Measurements from ENCODE around the gene KRT86.

Gene KRT86

DNA sequence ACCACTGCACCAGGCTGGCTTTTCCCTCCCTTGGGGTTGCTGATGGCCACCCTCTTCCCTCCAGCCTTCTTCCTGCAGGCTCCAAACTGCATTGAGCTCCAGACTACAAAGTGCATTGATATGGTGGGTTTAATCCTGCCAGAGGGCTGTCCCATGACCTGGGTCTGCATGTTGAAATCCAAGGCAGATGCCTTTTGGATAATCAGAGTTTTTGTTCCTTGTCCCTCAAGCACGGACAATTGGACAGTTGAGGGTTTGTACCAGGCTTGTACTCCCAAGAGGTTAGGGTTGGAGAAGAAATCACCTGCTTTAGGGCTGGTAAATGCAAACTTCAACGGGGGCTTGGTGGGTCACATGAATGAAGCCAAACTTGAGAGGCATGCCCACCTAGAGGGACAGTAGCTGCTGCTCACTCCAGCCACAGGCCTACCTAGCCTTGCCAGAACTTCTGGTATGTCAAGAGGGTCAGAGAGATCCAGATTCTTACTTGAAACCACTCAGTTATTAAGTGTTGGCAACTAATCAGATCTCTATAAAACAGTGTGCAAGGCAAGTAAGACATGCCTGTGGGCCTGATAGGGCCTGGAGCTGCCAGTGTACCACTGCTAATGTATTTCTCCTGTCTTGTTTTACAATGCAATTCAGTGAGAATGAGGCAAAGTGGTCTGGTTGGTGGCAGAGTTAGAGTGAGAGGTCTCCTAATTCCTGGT is 68.5 kb downstream of the KRT86 start (continued):
- TF ChIP-seq ZNF549 (tag by site-specific recombination; IDR thresholded peaks at IDR 0.05) = no peak
- no peak for TF ChIP-seq SP7 (tag by site-specific recombination; IDR thresholded peaks at IDR 0.05)
- TF ChIP-seq ZNF121 (tag by site-specific recombination; IDR thresholded peaks at IDR 0.05) = no peak
- no peak for TF ChIP-seq BCL11A (tag by site-specific recombination; IDR thresholded peaks at IDR 0.05; ENCODE audit: low read depth)
- TF ChIP-seq, protein P1, sequence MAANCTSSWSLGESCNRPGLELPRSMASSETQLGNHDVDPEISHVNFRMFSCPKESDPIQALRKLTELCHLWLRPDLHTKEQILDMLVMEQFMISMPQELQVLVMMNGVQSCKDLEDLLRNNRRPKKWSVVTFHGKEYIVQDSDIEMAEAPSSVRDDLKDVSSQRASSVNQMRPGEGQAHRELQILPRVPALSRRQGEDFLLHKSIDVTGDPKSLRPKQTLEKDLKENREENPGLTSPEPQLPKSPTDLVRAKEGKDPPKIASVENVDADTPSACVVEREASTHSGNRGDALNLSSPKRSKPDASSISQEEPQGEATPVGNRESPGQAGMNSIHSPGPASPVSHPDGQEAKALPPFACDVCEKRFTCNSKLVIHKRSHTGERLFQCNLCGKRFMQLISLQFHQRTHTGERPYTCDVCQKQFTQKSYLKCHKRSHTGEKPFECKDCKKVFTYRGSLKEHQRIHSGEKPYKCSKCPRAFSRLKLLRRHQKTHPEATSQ (tag by site-specific recombination; IDR thresholded peaks at IDR 0.05) = no peak
- TF ChIP-seq YY2 (tag by site-specific recombination; IDR thresholded peaks at IDR 0.05) = no peak
- TF ChIP-seq ZNF843 (tag by site-specific recombination; IDR thresholded peaks at IDR 0.05) = no peak
- TF ChIP-seq, protein P2, sequence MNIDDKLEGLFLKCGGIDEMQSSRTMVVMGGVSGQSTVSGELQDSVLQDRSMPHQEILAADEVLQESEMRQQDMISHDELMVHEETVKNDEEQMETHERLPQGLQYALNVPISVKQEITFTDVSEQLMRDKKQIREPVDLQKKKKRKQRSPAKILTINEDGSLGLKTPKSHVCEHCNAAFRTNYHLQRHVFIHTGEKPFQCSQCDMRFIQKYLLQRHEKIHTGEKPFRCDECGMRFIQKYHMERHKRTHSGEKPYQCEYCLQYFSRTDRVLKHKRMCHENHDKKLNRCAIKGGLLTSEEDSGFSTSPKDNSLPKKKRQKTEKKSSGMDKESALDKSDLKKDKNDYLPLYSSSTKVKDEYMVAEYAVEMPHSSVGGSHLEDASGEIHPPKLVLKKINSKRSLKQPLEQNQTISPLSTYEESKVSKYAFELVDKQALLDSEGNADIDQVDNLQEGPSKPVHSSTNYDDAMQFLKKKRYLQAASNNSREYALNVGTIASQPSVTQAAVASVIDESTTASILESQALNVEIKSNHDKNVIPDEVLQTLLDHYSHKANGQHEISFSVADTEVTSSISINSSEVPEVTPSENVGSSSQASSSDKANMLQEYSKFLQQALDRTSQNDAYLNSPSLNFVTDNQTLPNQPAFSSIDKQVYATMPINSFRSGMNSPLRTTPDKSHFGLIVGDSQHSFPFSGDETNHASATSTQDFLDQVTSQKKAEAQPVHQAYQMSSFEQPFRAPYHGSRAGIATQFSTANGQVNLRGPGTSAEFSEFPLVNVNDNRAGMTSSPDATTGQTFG (tag by site-specific recombination; IDR thresholded peaks at IDR 0.05; ENCODE audit: borderline replicate concordance) = no peak
- TF ChIP-seq ZNF112 (tag by site-specific recombination; IDR thresholded peaks at IDR 0.05) = no peak
- no peak for TF ChIP-seq KLF7 (tag by site-specific recombination; IDR thresholded peaks at IDR 0.05; ENCODE audit: borderline replicate concordance)
- no peak for TF ChIP-seq ZNF473 (tag by site-specific recombination; IDR thresholded peaks at IDR 0.05)
- TF ChIP-seq, protein P3, sequence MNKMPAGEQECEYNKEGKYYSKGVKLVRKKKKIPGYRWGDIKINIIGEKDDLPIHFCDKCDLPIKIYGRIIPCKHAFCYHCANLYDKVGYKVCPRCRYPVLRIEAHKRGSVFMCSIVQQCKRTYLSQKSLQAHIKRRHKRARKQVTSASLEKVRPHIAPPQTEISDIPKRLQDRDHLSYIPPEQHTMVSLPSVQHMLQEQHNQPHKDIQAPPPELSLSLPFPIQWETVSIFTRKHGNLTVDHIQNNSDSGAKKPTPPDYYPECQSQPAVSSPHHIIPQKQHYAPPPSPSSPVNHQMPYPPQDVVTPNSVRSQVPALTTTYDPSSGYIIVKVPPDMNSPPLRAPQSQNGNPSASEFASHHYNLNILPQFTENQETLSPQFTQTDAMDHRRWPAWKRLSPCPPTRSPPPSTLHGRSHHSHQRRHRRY (tag by site-specific recombination; IDR thresholded peaks at IDR 0.05) = no peak
- TF ChIP-seq REPIN1 (tag by site-specific recombination; IDR thresholded peaks at IDR 0.05; ENCODE audit: low read depth) = no peak

DNA sequence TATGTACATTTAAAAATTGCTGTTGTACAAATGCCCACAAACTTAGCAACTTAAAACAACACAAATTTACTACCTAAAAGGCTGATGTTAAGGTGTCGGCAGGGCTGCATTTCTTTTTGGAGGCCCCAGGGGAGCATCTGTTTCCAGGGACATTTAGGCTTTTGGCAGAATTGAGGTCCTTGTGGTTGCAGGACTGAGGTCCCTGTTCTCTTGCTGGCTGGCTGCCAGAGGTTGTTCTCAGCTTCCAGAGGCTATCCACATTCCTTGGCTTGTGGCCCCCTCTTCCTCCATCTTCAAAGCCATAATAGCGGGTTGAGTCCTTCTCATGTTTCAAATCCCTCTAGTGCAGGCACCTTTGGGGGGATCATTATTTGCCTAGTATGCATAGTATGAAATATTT is 69.1 kb downstream of the KRT86 start:
- no peaks in the 10 kb centered on the region for H3K4me1 ChIP-seq (ENCODE audit: control insufficient read depth, insufficient read depth, low read length)
- H3K27ac ChIP-seq (ENCODE audit: extremely low read depth, low read depth, low read length) = no peak overlapping the region
- ChIA-PET CTCF (interaction anchor here (1.9 kb wide), 1 partner anchor 18 kb away, joined by 5 read pairs; no protein-coding TSS in a partner anchor), POLR2A (interaction anchor here (1.1 kb wide), 1 partner anchor 16 kb away, joined by 4 read pairs; no protein-coding TSS in a partner anchor)
- TF ChIP-seq MYNN (tag by site-specific recombination; IDR thresholded peaks at IDR 0.05; ENCODE audit: borderline replicate concordance) (no peak), SETDB1 (IDR thresholded peaks at IDR 0.05; ENCODE audit: insufficient read length, low read length) (peak; percentile 40), ZNF132 (tag by site-specific recombination; IDR thresholded peaks at IDR 0.05; ENCODE audit: borderline replicate concordance) (no peak)
- no peak overlapping the region for H3K4me3 ChIP-seq (ENCODE audit: low read depth, low read length)
- no peaks in the 10 kb centered on the region for H3K36me3 ChIP-seq (ENCODE audit: control insufficient read depth in 2 of 2, insufficient read depth in 1 of 2, low read length in 2 of 2)
- no peaks in the 10 kb centered on the region for H3K9me3 ChIP-seq (ENCODE audit: control insufficient read depth, insufficient read depth, low read depth, low read length)

DNA sequence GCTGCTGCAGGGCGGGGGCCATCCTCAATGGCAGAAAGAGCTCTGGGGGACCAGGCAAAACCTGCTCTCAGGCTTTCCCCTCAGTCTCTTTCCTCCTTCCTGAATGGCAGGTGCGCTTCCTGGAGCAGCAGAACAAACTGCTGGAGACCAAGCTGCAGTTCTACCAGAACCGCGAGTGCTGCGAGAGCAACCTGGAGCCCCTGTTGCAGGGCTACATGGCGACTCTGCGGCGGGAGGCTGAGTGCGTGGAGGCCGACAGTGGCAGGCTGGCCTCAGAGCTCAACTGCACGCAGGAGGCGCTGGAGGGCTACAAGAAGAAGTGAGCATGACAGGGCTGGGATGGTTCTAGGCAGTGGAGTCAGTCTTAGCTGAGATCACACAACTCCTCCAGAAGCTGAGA is 69.7 kb downstream of the KRT86 start:
- POLR2A ChIA-PET = interaction anchor here (1.1 kb wide), 1 partner anchor 17 kb away, joined by 4 read pairs; no protein-coding TSS in a partner anchor

More for the DNA sequence above, 69.7 kb downstream of the KRT86 start:
- no peak overlapping the region for H3K4me3 ChIP-seq (ENCODE audit: low read depth, low read length)
- no peak overlapping the region for H3K27ac ChIP-seq (ENCODE audit: extremely low read depth, low read depth, low read length)
- H3K9me3 ChIP-seq (ENCODE audit: control insufficient read depth, insufficient read depth, low read depth, low read length) = no peaks in the 10 kb centered on the region
- H3K4me1 ChIP-seq (ENCODE audit: control insufficient read depth, insufficient read depth, low read length) = peaks cover under 1% of the 10 kb centered on the region; the same call in 1 of the 2 replicates
- CTCF ChIA-PET = interaction anchor here (0.7 to 1.9 kb wide), 5 partner anchors 18 to 530 kb away, joined by 3 to 8 read pairs (median 5); no protein-coding TSS in a partner anchor
- no peak for TF ChIP-seq ZNF112 (tag by site-specific recombination; IDR thresholded peaks at IDR 0.05)
- TF ChIP-seq, protein P4, sequence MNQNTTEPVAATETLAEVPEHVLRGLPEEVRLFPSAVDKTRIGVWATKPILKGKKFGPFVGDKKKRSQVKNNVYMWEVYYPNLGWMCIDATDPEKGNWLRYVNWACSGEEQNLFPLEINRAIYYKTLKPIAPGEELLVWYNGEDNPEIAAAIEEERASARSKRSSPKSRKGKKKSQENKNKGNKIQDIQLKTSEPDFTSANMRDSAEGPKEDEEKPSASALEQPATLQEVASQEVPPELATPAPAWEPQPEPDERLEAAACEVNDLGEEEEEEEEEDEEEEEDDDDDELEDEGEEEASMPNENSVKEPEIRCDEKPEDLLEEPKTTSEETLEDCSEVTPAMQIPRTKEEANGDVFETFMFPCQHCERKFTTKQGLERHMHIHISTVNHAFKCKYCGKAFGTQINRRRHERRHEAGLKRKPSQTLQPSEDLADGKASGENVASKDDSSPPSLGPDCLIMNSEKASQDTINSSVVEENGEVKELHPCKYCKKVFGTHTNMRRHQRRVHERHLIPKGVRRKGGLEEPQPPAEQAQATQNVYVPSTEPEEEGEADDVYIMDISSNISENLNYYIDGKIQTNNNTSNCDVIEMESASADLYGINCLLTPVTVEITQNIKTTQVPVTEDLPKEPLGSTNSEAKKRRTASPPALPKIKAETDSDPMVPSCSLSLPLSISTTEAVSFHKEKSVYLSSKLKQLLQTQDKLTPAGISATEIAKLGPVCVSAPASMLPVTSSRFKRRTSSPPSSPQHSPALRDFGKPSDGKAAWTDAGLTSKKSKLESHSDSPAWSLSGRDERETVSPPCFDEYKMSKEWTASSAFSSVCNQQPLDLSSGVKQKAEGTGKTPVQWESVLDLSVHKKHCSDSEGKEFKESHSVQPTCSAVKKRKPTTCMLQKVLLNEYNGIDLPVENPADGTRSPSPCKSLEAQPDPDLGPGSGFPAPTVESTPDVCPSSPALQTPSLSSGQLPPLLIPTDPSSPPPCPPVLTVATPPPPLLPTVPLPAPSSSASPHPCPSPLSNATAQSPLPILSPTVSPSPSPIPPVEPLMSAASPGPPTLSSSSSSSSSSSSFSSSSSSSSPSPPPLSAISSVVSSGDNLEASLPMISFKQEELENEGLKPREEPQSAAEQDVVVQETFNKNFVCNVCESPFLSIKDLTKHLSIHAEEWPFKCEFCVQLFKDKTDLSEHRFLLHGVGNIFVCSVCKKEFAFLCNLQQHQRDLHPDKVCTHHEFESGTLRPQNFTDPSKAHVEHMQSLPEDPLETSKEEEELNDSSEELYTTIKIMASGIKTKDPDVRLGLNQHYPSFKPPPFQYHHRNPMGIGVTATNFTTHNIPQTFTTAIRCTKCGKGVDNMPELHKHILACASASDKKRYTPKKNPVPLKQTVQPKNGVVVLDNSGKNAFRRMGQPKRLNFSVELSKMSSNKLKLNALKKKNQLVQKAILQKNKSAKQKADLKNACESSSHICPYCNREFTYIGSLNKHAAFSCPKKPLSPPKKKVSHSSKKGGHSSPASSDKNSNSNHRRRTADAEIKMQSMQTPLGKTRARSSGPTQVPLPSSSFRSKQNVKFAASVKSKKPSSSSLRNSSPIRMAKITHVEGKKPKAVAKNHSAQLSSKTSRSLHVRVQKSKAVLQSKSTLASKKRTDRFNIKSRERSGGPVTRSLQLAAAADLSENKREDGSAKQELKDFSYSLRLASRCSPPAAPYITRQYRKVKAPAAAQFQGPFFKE (tag by site-specific recombination; IDR thresholded peaks at IDR 0.05; ENCODE audit: borderline replicate concordance) = no peak
- TF ChIP-seq, protein P5, sequence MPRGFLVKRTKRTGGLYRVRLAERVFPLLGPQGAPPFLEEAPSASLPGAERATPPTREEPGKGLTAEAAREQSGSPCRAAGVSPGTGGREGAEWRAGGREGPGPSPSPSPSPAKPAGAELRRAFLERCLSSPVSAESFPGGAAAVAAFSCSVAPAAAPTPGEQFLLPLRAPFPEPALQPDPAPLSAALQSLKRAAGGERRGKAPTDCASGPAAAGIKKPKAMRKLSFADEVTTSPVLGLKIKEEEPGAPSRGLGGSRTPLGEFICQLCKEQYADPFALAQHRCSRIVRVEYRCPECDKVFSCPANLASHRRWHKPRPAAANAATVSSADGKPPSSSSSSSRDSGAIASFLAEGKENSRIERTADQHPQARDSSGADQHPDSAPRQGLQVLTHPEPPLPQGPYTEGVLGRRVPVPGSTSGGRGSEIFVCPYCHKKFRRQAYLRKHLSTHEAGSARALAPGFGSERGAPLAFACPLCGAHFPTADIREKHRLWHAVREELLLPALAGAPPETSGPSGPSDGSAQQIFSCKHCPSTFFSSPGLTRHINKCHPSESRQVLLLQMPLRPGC (tag by site-specific recombination; IDR thresholded peaks at IDR 0.05) = no peak
- TF ChIP-seq GLIS1 (tag by site-specific recombination; IDR thresholded peaks at IDR 0.05) = no peak
- no peak for TF ChIP-seq GLI4 (tag by site-specific recombination; IDR thresholded peaks at IDR 0.05)
- no peaks in the 10 kb centered on the region for H3K36me3 ChIP-seq (ENCODE audit: control insufficient read depth in 2 of 2, insufficient read depth in 1 of 2, low read length in 2 of 2)
